Naive thymus-derived CD4-positive, alpha-beta T cell (primary cell): ENCODE results near the gene ARHGAP12. TPM values are rescaled to one million over a fixed set of nuclear protein-coding genes. Genes with fewer than 3 reads are reported as not detected.

Experiments
- ATAC-seq: fragments of 150-1000 bp; cut with Tn5 transposase; 2 replicates; pipeline ENCODE4 v1.10.0; 2021; ENCODE audit warnings: mild to moderate bottlenecking, moderate library complexity
- CTCF ChIA-PET: fragments of 350-600 bp; sonication (Branson Sonifier 250); formaldehyde crosslinking; loops from one replicate; lab custom pipeline; 2021; ENCODE audit warnings: antibody characterized with exemption; lab: Charles Lee
- POLR2A ChIA-PET: fragments of 350-600 bp; sonication (Branson Sonifier 250); formaldehyde crosslinking; loops from one replicate; lab custom pipeline; 2021; ENCODE audit warnings: antibody characterized with exemption, inconsistent platforms; lab: Charles Lee
- DNase-seq, 9 donors: peaks; one replicate each; pipeline versions ENCODE4 v3.0.0 to v3.0.0-alpha.2; 2020 to 2022; ENCODE audit warnings: mixed read lengths in 1 of 9
- H3K27ac ChIP-seq: one replicate; pipeline ENCODE4 v1.7.0; 2013; ENCODE audit warnings: mild to moderate bottlenecking, low read depth, low read length, moderate library complexity
- H3K27me3 ChIP-seq, 2 donors: one replicate each; pipeline ENCODE4 v1.7.0; 2013; ENCODE audit warnings: low read length in 2 of 2, mild to moderate bottlenecking in 2 of 2, moderate library complexity in 2 of 2; ENCODE audit not compliant: control insufficient read depth in 2 of 2, insufficient read depth in 2 of 2
- H3K36me3 ChIP-seq, 3 experiments: 1 replicate in 2 of 3; 2 replicates in 1 of 3; pipeline ENCODE4 v1.7.0; 2013; ENCODE audit warnings: low read length in 3 of 3, mild to moderate bottlenecking in 3 of 3, moderate library complexity in 1 of 3; ENCODE audit not compliant: insufficient read depth in 3 of 3, control insufficient read depth in 2 of 3
- H3K4me1 ChIP-seq, 2 donors: one replicate each; pipeline ENCODE4 v1.7.0; 2013; ENCODE audit warnings: low read length in 2 of 2, mild to moderate bottlenecking in 2 of 2, moderate library complexity in 1 of 2; ENCODE audit not compliant: control insufficient read depth in 2 of 2, insufficient read depth in 2 of 2
- H3K4me3 ChIP-seq: 2 replicates; pipeline ENCODE4 v1.7.0; 2013; ENCODE audit warnings: mild to moderate bottlenecking, low read length
- H3K9me3 ChIP-seq, 3 experiments: 1 replicate in 2 of 3; 2 replicates in 1 of 3; pipeline ENCODE4 v1.7.0; 2013; ENCODE audit warnings: low read length in 3 of 3; ENCODE audit not compliant: control insufficient read depth in 2 of 3
- H3K27ac Mint-ChIP-seq, 9 donors: one replicate each; pipeline ENCODE4 v1.8.0; 2020 to 2022; ENCODE audit warnings: mixed read lengths in 9 of 9, mild to moderate bottlenecking in 8 of 9, moderate library complexity in 5 of 9, inconsistent platforms in 2 of 9
- H3K27me3 Mint-ChIP-seq, 5 donors: one replicate each; pipeline ENCODE4 v1.8.0; 2021 to 2022; ENCODE audit warnings: mixed read lengths in 5 of 5, mild to moderate bottlenecking in 1 of 5
- H3K36me3 Mint-ChIP-seq, 5 donors: one replicate each; pipeline ENCODE4 v1.8.0; 2020 to 2022; ENCODE audit warnings: mixed read lengths in 5 of 5, mild to moderate bottlenecking in 3 of 5, inconsistent platforms in 1 of 5
- H3K4me1 Mint-ChIP-seq, 7 donors: one replicate each; pipeline ENCODE4 v1.8.0; 2020 to 2022; ENCODE audit warnings: mixed read lengths in 7 of 7, mild to moderate bottlenecking in 3 of 7, inconsistent platforms in 1 of 7
- H3K4me3 Mint-ChIP-seq, 10 donors: one replicate each; pipeline ENCODE4 v1.8.0; 2020 to 2022; ENCODE audit warnings: mild to moderate bottlenecking in 10 of 10, mixed read lengths in 10 of 10, moderate library complexity in 6 of 10, inconsistent platforms in 2 of 10
- H3K9me3 Mint-ChIP-seq, 11 donors: one replicate each; pipeline ENCODE4 v1.8.0; 2020 to 2022; ENCODE audit warnings: mixed read lengths in 11 of 11, mild to moderate bottlenecking in 4 of 11, inconsistent platforms in 1 of 11, moderate library complexity in 1 of 11
- intact Hi-C, 2 donors: fragments of 100-400 bp; cut with micrococcal nuclease; formaldehyde crosslinking; loops; one replicate each; pipeline ENCODE4 v1.15.1; 2023
- polyA plus RNA-seq, 2 donors: library from polyadenylated mRNA; unstranded; fragments of 300-500 nt; fragmentation: Illumina TruSeq; gene quantifications; one replicate each; pipeline ENCODE4 v1.2.3, GENCODE V29; 2021
- total RNA-seq, 6 experiments: library from RNA in 5 of 6; stranded (reverse) in 5 of 6; gene quantifications; 1 replicate in 5 of 6; 2 replicates in 1 of 6; pipeline ENCODE4 v1.2.3 and lab custom pipeline; 2021 to 2026

ARHGAP12 gene
- total and polyA plus RNA-seq, 7 experiments from 2014 or later = 10.5 to 34.6 (median 22.4) TPM

- H3K27me3 ChIP-seq = no peaks in the 10 kb centered on the region
- intact Hi-C loops = no loop called here
- H3K4me3 Mint-ChIP-seq = no peak overlapping the region
- ATAC-seq (no peak), DNase-seq (no peak)
- POLR2A ChIA-PET = no interaction called here
- H3K9me3 ChIP-seq = no peaks in the 10 kb centered on the region
- H3K27ac Mint-ChIP-seq = no peak overlapping the region
- peaks cover 3 to 32% (median 13%) of the 10 kb centered on the region in 5 donors for H3K36me3 Mint-ChIP-seq
- peaks cover 2 to 11% (median 6%) of the 10 kb centered on the region in 7 donors for H3K4me1 Mint-ChIP-seq
- CTCF ChIA-PET = interaction anchor here (0.7 kb wide), 1 partner anchor 1157 kb away, joined by 3 read pairs; no protein-coding TSS in a partner anchor
- no peaks in the 10 kb centered on the region for H3K27me3 Mint-ChIP-seq
- H3K27ac ChIP-seq = no peak overlapping the region
- H3K36me3 ChIP-seq = peaks cover 0 to 9% (median 0%) of the 10 kb centered on the region in 3 experiments
- no peaks in the 10 kb centered on the region for H3K4me1 ChIP-seq
- H3K4me3 ChIP-seq = no peak overlapping the region
- peaks cover 0 to 1% (median 0%) of the 10 kb centered on the region in 11 donors for H3K9me3 Mint-ChIP-seq
Measured at GRCh38 chr10:31804352-31804810, 124.2 kb downstream of the ARHGAP12 start.

GRCh38 chr10:31803606-31804351, 124.9 kb downstream of the ARHGAP12 start:
- Mint-ChIP-seq H3K27me3 (no peaks in the 10 kb centered on the region), H3K4me1 (peaks cover 2 to 6% (median 5%) of the 10 kb centered on the region in 7 donors), H3K36me3 (peaks cover 3 to 32% (median 13%) of the 10 kb centered on the region in 5 donors), H3K9me3 (peaks cover 0 to 1% (median 0%) of the 10 kb centered on the region in 11 donors), H3K27ac (no peak overlapping the region), H3K4me3 (no peak overlapping the region)
- H3K9me3 ChIP-seq = no peaks in the 10 kb centered on the region
- no peak for DNase-seq
- H3K27me3 ChIP-seq = no peaks in the 10 kb centered on the region
- no peak overlapping the region for H3K4me3 ChIP-seq
- H3K4me1 ChIP-seq = no peaks in the 10 kb centered on the region
- ATAC-seq = no peak
- ChIA-PET POLR2A (no interaction called here), CTCF (interaction anchor here (0.7 kb wide), 2 partner anchors 1052 to 1156 kb away, joined by 3 to 4 read pairs; no protein-coding TSS in a partner anchor)
- intact Hi-C loops = no loop called here
- peaks cover 0 to 9% (median 0%) of the 10 kb centered on the region in 3 experiments for H3K36me3 ChIP-seq
- no peak overlapping the region for H3K27ac ChIP-seq

GRCh38 chr10:31799181-31799580, 129.4 kb downstream of the ARHGAP12 start:
- ChIA-PET POLR2A (no interaction called here), CTCF (no interaction called here)
- Mint-ChIP-seq H3K27ac (peak overlapping the region in 3 of 9 donors; percentile 13 to 63 (median 35)), H3K27me3 (no peaks in the 10 kb centered on the region), H3K4me3 (no peak overlapping the region), H3K9me3 (peaks cover 0 to 1% (median 0%) of the 10 kb centered on the region in 11 donors), H3K4me1 (no peaks in the 10 kb centered on the region), H3K36me3 (peaks cover 0 to 14% (median 0%) of the 10 kb centered on the region in 5 donors)
- Histone ChIP-seq H3K27ac (no peak overlapping the region), H3K27me3 (no peaks in the 10 kb centered on the region), H3K36me3 (no peaks in the 10 kb centered on the region), H3K9me3 (no peaks in the 10 kb centered on the region), H3K4me3 (no peak overlapping the region), H3K4me1 (no peaks in the 10 kb centered on the region)
- DNase-seq (no peak), ATAC-seq (no peak)
- intact Hi-C loops = no loop called here

GRCh38 chr10:31792745-31793144, 135.9 kb downstream of the ARHGAP12 start:
- intact Hi-C loops = no loop called here
- no peak overlapping the region for H3K27ac ChIP-seq
- no peaks in the 10 kb centered on the region for H3K36me3 Mint-ChIP-seq
- CTCF ChIA-PET = no interaction called here
- DNase-seq = no peak
- no peak overlapping the region for H3K4me3 ChIP-seq
- peaks cover 0 to 13% (median 4%) of the 10 kb centered on the region in 11 donors for H3K9me3 Mint-ChIP-seq
- peaks cover 0 to 3% of the 10 kb centered on the region in 2 donors for H3K4me1 ChIP-seq
- H3K4me1 Mint-ChIP-seq = peaks cover 3 to 15% (median 11%) of the 10 kb centered on the region in 7 donors
- POLR2A ChIA-PET = no interaction called here
- H3K27me3 Mint-ChIP-seq = peaks cover 5 to 21% (median 7%) of the 10 kb centered on the region in 5 donors
- H3K27me3 ChIP-seq = peaks cover 0 to 4% of the 10 kb centered on the region in 2 donors
- H3K27ac Mint-ChIP-seq = no peak overlapping the region
- no peaks in the 10 kb centered on the region for H3K36me3 ChIP-seq
- ATAC-seq = no peak
- no peak overlapping the region for H3K4me3 Mint-ChIP-seq
- no peaks in the 10 kb centered on the region for H3K9me3 ChIP-seq

- Mint-ChIP-seq H3K36me3 (no peaks in the 10 kb centered on the region), H3K4me3 (no peak overlapping the region), H3K4me1 (peaks cover 3 to 15% (median 11%) of the 10 kb centered on the region in 7 donors), H3K27ac (no peak overlapping the region), H3K27me3 (peaks cover 5 to 21% (median 10%) of the 10 kb centered on the region in 5 donors), H3K9me3 (peaks cover 0 to 13% (median 4%) of the 10 kb centered on the region in 11 donors)
- no peak overlapping the region for H3K4me3 ChIP-seq
- no peaks in the 10 kb centered on the region for H3K36me3 ChIP-seq
- H3K27me3 ChIP-seq = peaks cover 0 to 4% of the 10 kb centered on the region in 2 donors
- ATAC-seq (peak; percentile 74), DNase-seq (peak in 4 of 9 donors; percentile 11 to 30 (median 20))
- peaks cover 0 to 3% of the 10 kb centered on the region in 2 donors for H3K4me1 ChIP-seq
- no peaks in the 10 kb centered on the region for H3K9me3 ChIP-seq
- CTCF ChIA-PET = no interaction called here
- POLR2A ChIA-PET = interaction anchor here (0.6 kb wide), 1 partner anchor 9 kb away, joined by 3 read pairs; no protein-coding TSS in a partner anchor
- intact Hi-C loops = loop anchor here in 1 of 2 donors (2.0 kb wide), 1 partner anchor 29 kb away; no protein-coding TSS in a partner anchor
- H3K27ac ChIP-seq = no peak overlapping the region
Measured at GRCh38 chr10:31789555-31789954, 139.1 kb downstream of the ARHGAP12 start.

GRCh38 chr10:31782701-31783100, 145.9 kb downstream of the ARHGAP12 start:
- Histone ChIP-seq H3K4me1 (no peaks in the 10 kb centered on the region), H3K4me3 (no peak overlapping the region), H3K27ac (no peak overlapping the region), H3K9me3 (no peaks in the 10 kb centered on the region), H3K27me3 (no peaks in the 10 kb centered on the region), H3K36me3 (no peaks in the 10 kb centered on the region)
- Mint-ChIP-seq H3K4me1 (peaks cover 0 to 4% (median 0%) of the 10 kb centered on the region in 7 donors), H3K4me3 (no peak overlapping the region), H3K9me3 (no peaks in the 10 kb centered on the region), H3K27ac (no peak overlapping the region), H3K36me3 (no peaks in the 10 kb centered on the region), H3K27me3 (peaks cover 0 to 13% (median 0%) of the 10 kb centered on the region in 5 donors)
- ChIA-PET POLR2A (no interaction called here), CTCF (no interaction called here)
- ATAC-seq (no peak), DNase-seq (no peak)
- intact Hi-C loops = no loop called here
